Right lobe of liver (tissue), 6 donors: ENCODE results near the gene FAM163B. TPM values are rescaled to one million over a fixed set of nuclear protein-coding genes. Genes with fewer than 3 reads are reported as not detected.

Source experiments
- ATAC-seq, 4 donors: fragments of 200-7000 bp; cut with Tn5 transposase; one replicate each; pipeline ENCODE4 v1.9.1; 2020; ENCODE audit warnings: mild to moderate bottlenecking in 4 of 4, moderate library complexity in 4 of 4
- DNase-seq, 3 donors: peaks; one replicate each; pipeline ENCODE4 v3.0.0-alpha.2; 2020
- H3K27ac ChIP-seq, 3 donors: fragments of 200-600 bp; one replicate each; pipeline ENCODE4 v1.8.0; 2022
- H3K27me3 ChIP-seq, 2 donors: fragments of 200-600 bp; one replicate each; pipeline ENCODE4 v1.8.0; 2022
- H3K36me3 ChIP-seq, 4 donors: fragments of 200-600 bp; sonication (generic) in 1 of 4; one replicate each; pipeline versions ENCODE4 v1.5.1 to v1.8.0; 2017 to 2022; ENCODE audit warnings: control low read depth in 1 of 4
- H3K4me1 ChIP-seq, 4 donors: fragments of 200-600 bp; sonication (generic) in 1 of 4; one replicate each; pipeline versions ENCODE4 v1.5.1 to v1.8.0; 2017 to 2022; ENCODE audit warnings: control low read depth in 1 of 4
- H3K4me3 ChIP-seq, 3 donors: fragments of 200-600 bp; one replicate each; pipeline ENCODE4 v1.8.0; 2022
- H3K9me3 ChIP-seq, 4 donors: fragments of 200-600 bp; sonication (generic) in 1 of 4; one replicate each; pipeline versions ENCODE4 v1.5.1 to v1.8.0; 2017 to 2022; ENCODE audit warnings: control low read depth in 1 of 4
- POLR2A ChIP-seq: fragments of 450-650 bp; IDR thresholded peaks from one replicate; pipeline ENCODE4 v1.6.1; 2017; ENCODE audit warnings: antibody characterized with exemption, mild to moderate bottlenecking
- WGBS: methylation state at CpG from one replicate; pipeline ENCODE4 v1.1.6; 2018; ENCODE audit warnings: low coverage, low lambda C conversion rate; ENCODE audit not compliant: insufficient coverage; ENCODE audit errors: missing lambda C conversion rate; 5-methylcytosine and 5-hydroxymethylcytosine counted together
- intact Hi-C, 2 donors: fragments of 100-400 bp; cut with DNase I; formaldehyde crosslinking; loops; one replicate each; pipeline versions ENCODE4 v1.11.2 to v1.14.1; 2022
- total RNA-seq, 6 experiments: library from RNA; depleted of rRNA in 2 of 6; stranded (reverse); fragments of >200 nt in 2 of 6; fragmentation: NEBNext Ultra II Directional in 3 of 6; extraction: Animal tissue kit (Norgen Biotek cat#: 25700) in 3 of 6; gene quantifications; one replicate each; pipeline versions ENCODE4 v1.1.0 to v1.2.4, GENCODE V29; 2016 to 2023
- TF ChIP-seq, protein P1 (sequence below), 4 donors: fragments of 200-600 bp in 3 of 4; fragments of 450-650 bp in 1 of 4; IDR thresholded peaks; one replicate each; pipeline versions ENCODE4 v1.5.1 to v1.8.0; 2016 to 2022; ENCODE audit warnings: antibody characterized with exemption in 4 of 4, mild to moderate bottlenecking in 2 of 4
- donor health status: DM: no; HTN: yes; CAD: no.
- donor health status: DM: no; HTN: no; CAD: no.
- donor health status: DM: no; HTN: no; CAD: no.
- donor health status: DM: no; HTN: yes; CAD: no.
- donor health status: DM: no; HTN: yes; CAD: no.

FAM163B gene
- total RNA-seq, 6 experiments from 2014 or later = 1.6 to 5.8 (median 3.0) TPM

DNA sequence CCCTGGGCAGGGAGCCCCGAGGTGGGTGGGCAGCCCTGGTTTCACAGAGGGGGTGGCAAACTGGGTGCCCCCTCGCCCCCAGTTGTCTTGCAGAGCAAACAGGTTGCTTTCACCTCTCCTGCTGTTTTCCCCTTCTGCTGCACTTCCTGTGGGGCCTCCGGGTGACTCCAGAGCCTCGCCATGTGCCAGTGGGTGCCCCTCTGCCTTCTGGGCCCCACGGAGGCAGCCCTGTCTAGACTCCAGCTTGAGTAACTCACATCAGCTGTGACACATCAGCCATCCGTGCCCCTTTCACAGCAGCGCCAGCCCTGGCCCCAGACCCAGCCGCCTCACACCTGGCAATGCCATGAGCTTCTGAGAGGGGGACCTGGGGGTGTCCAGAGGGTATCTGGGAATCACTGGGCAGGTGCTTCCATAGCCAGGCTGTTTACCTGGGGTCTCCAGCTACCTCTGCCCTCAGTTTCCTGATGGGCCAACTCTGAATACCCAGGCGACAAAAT lies 37.7 kb downstream of the FAM163B start:
- Histone ChIP-seq H3K36me3 (no peaks in the 10 kb centered on the region), H3K4me1 (no peaks in the 10 kb centered on the region), H3K27me3 (no peaks in the 10 kb centered on the region), H3K9me3 (no peaks in the 10 kb centered on the region), H3K27ac (no peak overlapping the region), H3K4me3 (no peak overlapping the region)
- no peak for TF ChIP-seq POLR2A
- TF ChIP-seq, protein P1, sequence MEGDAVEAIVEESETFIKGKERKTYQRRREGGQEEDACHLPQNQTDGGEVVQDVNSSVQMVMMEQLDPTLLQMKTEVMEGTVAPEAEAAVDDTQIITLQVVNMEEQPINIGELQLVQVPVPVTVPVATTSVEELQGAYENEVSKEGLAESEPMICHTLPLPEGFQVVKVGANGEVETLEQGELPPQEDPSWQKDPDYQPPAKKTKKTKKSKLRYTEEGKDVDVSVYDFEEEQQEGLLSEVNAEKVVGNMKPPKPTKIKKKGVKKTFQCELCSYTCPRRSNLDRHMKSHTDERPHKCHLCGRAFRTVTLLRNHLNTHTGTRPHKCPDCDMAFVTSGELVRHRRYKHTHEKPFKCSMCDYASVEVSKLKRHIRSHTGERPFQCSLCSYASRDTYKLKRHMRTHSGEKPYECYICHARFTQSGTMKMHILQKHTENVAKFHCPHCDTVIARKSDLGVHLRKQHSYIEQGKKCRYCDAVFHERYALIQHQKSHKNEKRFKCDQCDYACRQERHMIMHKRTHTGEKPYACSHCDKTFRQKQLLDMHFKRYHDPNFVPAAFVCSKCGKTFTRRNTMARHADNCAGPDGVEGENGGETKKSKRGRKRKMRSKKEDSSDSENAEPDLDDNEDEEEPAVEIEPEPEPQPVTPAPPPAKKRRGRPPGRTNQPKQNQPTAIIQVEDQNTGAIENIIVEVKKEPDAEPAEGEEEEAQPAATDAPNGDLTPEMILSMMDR (IDR thresholded peaks at IDR 0.05) = no peak
- ATAC-seq (no peak), DNase-seq (no peak)
- WGBS = 80% methylated on average over 2 of the region's 9 CpGs
- intact Hi-C loops = no loop called here

GRCh38 chr9:133570691-133571080 lies 38.5 kb downstream of the FAM163B start:
- Histone ChIP-seq H3K36me3 (no peaks in the 10 kb centered on the region), H3K27me3 (no peaks in the 10 kb centered on the region), H3K4me3 (no peak overlapping the region), H3K9me3 (no peaks in the 10 kb centered on the region), H3K4me1 (no peaks in the 10 kb centered on the region), H3K27ac (no peak overlapping the region)
- TF ChIP-seq, protein P1 (IDR thresholded peaks at IDR 0.05) = no peak
- no peak for TF ChIP-seq POLR2A
- intact Hi-C loops = no loop called here
- 91% methylated on average over 4 of the region's 16 CpGs for WGBS
- no peak for DNase-seq
- ATAC-seq = no peak

GRCh38 chr9:133569891-133570690 lies 39.1 kb downstream of the FAM163B start:
- 73% methylated on average over 11 of the region's 36 CpGs for WGBS

GRCh38 chr9:133569121-133569785 lies 39.9 kb downstream of the FAM163B start:
- DNase-seq = no peak
- no peaks in the 10 kb centered on the region for H3K4me1 ChIP-seq
- TF ChIP-seq, protein P1 (IDR thresholded peaks at IDR 0.05) = no peak
- TF ChIP-seq POLR2A = no peak
- intact Hi-C loops = no loop called here
- no peaks in the 10 kb centered on the region for H3K9me3 ChIP-seq
- no peak overlapping the region for H3K27ac ChIP-seq
- WGBS = 70% methylated on average over 5 of the region's 14 CpGs
- no peaks in the 10 kb centered on the region for H3K36me3 ChIP-seq
- no peak for ATAC-seq
- H3K27me3 ChIP-seq = no peaks in the 10 kb centered on the region
- H3K4me3 ChIP-seq = no peak overlapping the region

More at GRCh38 chr9:133569891-133570690, 39.1 kb downstream of the FAM163B start:
- Histone ChIP-seq H3K27ac (no peak overlapping the region), H3K27me3 (no peaks in the 10 kb centered on the region), H3K9me3 (no peaks in the 10 kb centered on the region), H3K36me3 (no peaks in the 10 kb centered on the region), H3K4me1 (no peaks in the 10 kb centered on the region), H3K4me3 (no peak overlapping the region)
- ATAC-seq = no peak
- no peak for DNase-seq
- no peak for TF ChIP-seq POLR2A
- intact Hi-C loops = no loop called here

DNA sequence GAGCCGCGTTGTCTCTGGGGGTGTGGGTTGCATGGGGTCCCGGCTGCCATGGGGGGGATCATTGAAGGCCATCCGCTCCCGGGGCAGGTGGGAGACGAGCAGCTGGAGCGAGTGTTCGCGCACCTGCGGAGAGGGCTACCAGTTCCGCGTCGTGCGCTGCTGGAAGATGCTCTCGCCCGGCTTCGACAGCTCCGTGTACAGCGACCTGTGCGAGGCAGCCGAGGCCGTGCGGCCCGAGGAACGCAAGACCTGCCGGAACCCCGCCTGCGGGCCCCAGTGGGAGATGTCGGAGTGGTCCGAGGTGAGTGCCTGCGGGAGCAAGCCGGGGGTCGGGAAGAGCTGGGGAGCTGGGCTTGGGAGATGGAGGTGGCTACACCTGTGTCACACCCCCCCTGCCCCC lies 41.0 kb downstream of the FAM163B start:
- no peak for ATAC-seq
- Histone ChIP-seq H3K27me3 (no peaks in the 10 kb centered on the region), H3K9me3 (no peaks in the 10 kb centered on the region), H3K4me3 (no peak overlapping the region), H3K27ac (no peak overlapping the region), H3K36me3 (no peaks in the 10 kb centered on the region), H3K4me1 (peaks cover 0 to 3% (median 0%) of the 10 kb centered on the region in 4 donors)
- WGBS = no CpG with 5 or more reads among the region's 33 CpGs
- no peak for DNase-seq
- TF ChIP-seq, protein P1 (IDR thresholded peaks at IDR 0.05) = no peak
- no peak for TF ChIP-seq POLR2A
- intact Hi-C loops = no loop called here
